Brain microvascular endothelial cell (primary cell): ENCODE measurements around the gene TSEN15.

ENCODE experiments used
- DNase-seq: peaks from one replicate; pipeline ENCODE4 v3.0.0-alpha.2; 2020
- H3K27ac ChIP-seq: fragments of 250-450 bp; sonication (Bioruptor Pico); 2 replicates; pipeline ENCODE4 v1.5.1; 2020; ENCODE audit warnings: mild to moderate bottlenecking, moderate library complexity
- H3K27me3 ChIP-seq: fragments of 250-450 bp; sonication (Bioruptor Pico); replicated peaks from 2 replicates; pipeline ENCODE4 v1.5.1; 2020; ENCODE audit warnings: mild to moderate bottlenecking
- H3K36me3 ChIP-seq: fragments of 250-450 bp; sonication (Bioruptor Pico); replicated peaks from 2 replicates; pipeline ENCODE4 v1.5.1; 2020; ENCODE audit warnings: mild to moderate bottlenecking
- H3K4me3 ChIP-seq: 2 replicates; pipeline ENCODE4 v1.5.1; 2011; ENCODE audit warnings: low read depth, mild to moderate bottlenecking, control low read depth, low read length, moderate library complexity
- CTCF ChIP-seq: IDR thresholded peaks from 2 replicates; pipeline ENCODE4 v1.5.1; 2011; ENCODE audit warnings: low read depth, mild to moderate bottlenecking, moderate library complexity, low read length, control low read depth, inconsistent platforms; ENCODE audit errors: missing control alignments
- in situ Hi-C: cut with HindIII; loops from 2 replicates; pipeline ENCODE4 v1.10.0; 2017; ENCODE audit warnings: low sequenced_read_pairs, low pct_ligation_motif_present

The TSEN15 gene

GRCh38 chr1:184048561-184049240 is 2.8 kb upstream of the TSEN15 start:
- in situ Hi-C loops: no loop called here
- Histone ChIP-seq H3K36me3 (no peaks in the 10 kb centered on the region), H3K27me3 (no peaks in the 10 kb centered on the region), H3K27ac (no peak overlapping the region), H3K4me3 (no peak overlapping the region)
- DNase-seq: no peak
- no peak for TF ChIP-seq CTCF

- Histone ChIP-seq H3K36me3 (no peaks in the 10 kb centered on the region), H3K4me3 (no peak overlapping the region), H3K27me3 (no peaks in the 10 kb centered on the region), H3K27ac (no peak overlapping the region)
- no peak for TF ChIP-seq CTCF
- in situ Hi-C loops: no loop called here
- DNase-seq: no peak
Observed at GRCh38 chr1:184049291-184049690, 2.2 kb upstream of the TSEN15 start.

- no peak overlapping the region for H3K27ac ChIP-seq
- in situ Hi-C loops: no loop called here
Observed at GRCh38 chr1:184049836-184050468, 1.6 kb upstream of the TSEN15 start.

GRCh38 chr1:184050636-184051035 is 894 bp upstream of the TSEN15 start:
- no peak overlapping the region for H3K27ac ChIP-seq
- no peaks in the 10 kb centered on the region for H3K36me3 ChIP-seq
- no peak for DNase-seq
- in situ Hi-C loops: no loop called here
- TF ChIP-seq CTCF: no peak
- no peaks in the 10 kb centered on the region for H3K27me3 ChIP-seq
- no peak overlapping the region for H3K4me3 ChIP-seq

More at GRCh38 chr1:184049836-184050468, 1.6 kb upstream of the TSEN15 start:
- Histone ChIP-seq H3K4me3 (no peak overlapping the region), H3K27me3 (no peaks in the 10 kb centered on the region), H3K36me3 (no peaks in the 10 kb centered on the region)
- TF ChIP-seq CTCF: no peak
- no peak for DNase-seq

GRCh38 chr1:184051138-184051484 is 419 bp upstream of the TSEN15 start:
- DNase-seq: no peak
- Histone ChIP-seq H3K27ac (peak overlapping the region; percentile 91), H3K27me3 (no peaks in the 10 kb centered on the region), H3K36me3 (no peaks in the 10 kb centered on the region), H3K4me3 (peak overlapping the region; percentile 76)
- in situ Hi-C loops: no loop called here
- TF ChIP-seq CTCF: no peak

GRCh38 chr1:184052194-184052559 is 647 bp downstream of the TSEN15 start:
- H3K4me3 ChIP-seq: peak overlapping the region; percentile 76
- DNase-seq: no peak
- H3K27me3 ChIP-seq: no peaks in the 10 kb centered on the region
- H3K36me3 ChIP-seq: no peaks in the 10 kb centered on the region
- no peak for TF ChIP-seq CTCF
- in situ Hi-C loops: no loop called here
- H3K27ac ChIP-seq: peak overlapping the region; percentile 91
